HEK293 (cell line): Measurements from ENCODE around the gene EBF3.

ENCODE experiments used
- CTCF ChIA-PET: fragments of 350-600 bp; formaldehyde crosslinking; extraction: SDS; loops from one replicate; lab custom pipeline; 2021; ENCODE audit warnings: antibody characterized with exemption; lab: Yijun Ruan, JAX
- POLR2A ChIA-PET: fragments of 300-600 bp; formaldehyde crosslinking; extraction: SDS; loops from one replicate; lab custom pipeline; 2020; ENCODE audit warnings: antibody characterized with exemption, inconsistent platforms; lab: Yijun Ruan, JAX
- H3K27ac ChIP-seq: fragments of 200-500 bp; sonication (Bioruptor generic); 2 replicates; pipeline ENCODE4 v1.5.1; 2014; ENCODE audit warnings: low read depth, low read length, control low read depth, inconsistent platforms; ENCODE audit errors: extremely low read depth
- H3K36me3 ChIP-seq, 2 experiments: fragments of 200-500 bp in 1 of 2; sonication (Bioruptor generic) in 1 of 2; 1 replicate in 1 of 2; 2 replicates in 1 of 2; pipeline ENCODE4 v1.5.1; 2014 to 2017; ENCODE audit warnings: inconsistent platforms in 2 of 2, low read length in 2 of 2; ENCODE audit not compliant: control insufficient read depth in 2 of 2, insufficient read depth in 1 of 2
- H3K4me1 ChIP-seq: fragments of 200-500 bp; sonication (Bioruptor generic); 2 replicates; pipeline ENCODE4 v1.5.1; 2014; ENCODE audit warnings: mild to moderate bottlenecking, low read length, inconsistent platforms; ENCODE audit not compliant: control insufficient read depth, insufficient read depth
- H3K4me3 ChIP-seq: 2 replicates; pipeline ENCODE4 v1.5.1; 2011; ENCODE audit warnings: low read depth, mild to moderate bottlenecking, control low read depth, low read length, moderate library complexity
- H3K9me3 ChIP-seq: fragments of 200-500 bp; sonication (Bioruptor generic); 2 replicates; pipeline ENCODE4 v1.5.1; 2014; ENCODE audit warnings: low read depth, low read length, inconsistent platforms; ENCODE audit not compliant: control insufficient read depth, insufficient read depth
- BCL11B ChIP-seq: fragments of 450-650 bp; formaldehyde crosslinking; IDR thresholded peaks from 2 replicates; pipeline ENCODE4 v1.5.1; 2016; ENCODE audit warnings: low read depth, missing biosample characterization, missing genetic modification characterization
- FEZF1 ChIP-seq: fragments of 450-650 bp; formaldehyde crosslinking; IDR thresholded peaks from 2 replicates; pipeline ENCODE4 v1.5.1; 2016; ENCODE audit warnings: missing biosample characterization, missing genetic modification characterization
- GLIS1 ChIP-seq: fragments of 450-650 bp; formaldehyde crosslinking; IDR thresholded peaks from 2 replicates; pipeline ENCODE4 v1.5.1; 2016; ENCODE audit warnings: missing biosample characterization, missing genetic modification characterization
- HOXC10 ChIP-seq: sonication (generic); formaldehyde crosslinking; IDR thresholded peaks from 2 replicates; pipeline ENCODE4 v1.8.1; 2023; ENCODE audit warnings: mild to moderate bottlenecking, missing genetic modification reagents
- KLF1 ChIP-seq: fragments of 450-650 bp; formaldehyde crosslinking; IDR thresholded peaks from 2 replicates; pipeline ENCODE4 v1.5.1; 2016; ENCODE audit warnings: missing biosample characterization, missing genetic modification characterization
- MZF1 ChIP-seq: fragments of 450-650 bp; formaldehyde crosslinking; IDR thresholded peaks from 2 replicates; pipeline ENCODE4 v1.5.1; 2017; ENCODE audit warnings: missing biosample characterization, missing genetic modification characterization, borderline replicate concordance
- OVOL3 ChIP-seq: fragments of 450-650 bp; formaldehyde crosslinking; IDR thresholded peaks from 2 replicates; pipeline ENCODE4 v1.5.1; 2016; ENCODE audit warnings: missing biosample characterization, missing genetic modification characterization
- ZBTB1 ChIP-seq: fragments of 450-650 bp; formaldehyde crosslinking; IDR thresholded peaks from 2 replicates; pipeline ENCODE4 v1.5.1; 2016; ENCODE audit warnings: missing biosample characterization, missing genetic modification characterization
- ZBTB21 ChIP-seq: fragments of 450-650 bp; formaldehyde crosslinking; IDR thresholded peaks from 2 replicates; pipeline ENCODE4 v1.5.1; 2017; ENCODE audit warnings: missing biosample characterization, missing genetic modification characterization
- ZBTB48 ChIP-seq: fragments of 450-650 bp; formaldehyde crosslinking; IDR thresholded peaks from 2 replicates; pipeline ENCODE4 v1.5.1; 2016; ENCODE audit warnings: missing biosample characterization, missing genetic modification characterization
- ZEB2 ChIP-seq: fragments of 450-650 bp; formaldehyde crosslinking; IDR thresholded peaks from 2 replicates; pipeline ENCODE4 v1.5.1; 2016; ENCODE audit warnings: missing biosample characterization, missing genetic modification characterization
- ZNF10 ChIP-seq: fragments of 450-650 bp; formaldehyde crosslinking; IDR thresholded peaks from 2 replicates; pipeline ENCODE4 v1.5.1; 2017; ENCODE audit warnings: missing biosample characterization, missing genetic modification characterization
- ZNF302 ChIP-seq: fragments of 450-650 bp; formaldehyde crosslinking; IDR thresholded peaks from 2 replicates; pipeline ENCODE4 v1.5.1; 2016; ENCODE audit warnings: missing biosample characterization, missing genetic modification characterization, low read depth
- ZNF335 ChIP-seq: fragments of 450-650 bp; formaldehyde crosslinking; conservative IDR thresholded peaks from 2 replicates; pipeline ENCODE4 v1.5.1; 2016; ENCODE audit warnings: missing biosample characterization, missing genetic modification characterization
- ZNF366 ChIP-seq: fragments of 450-650 bp; formaldehyde crosslinking; conservative IDR thresholded peaks from 2 replicates; pipeline ENCODE4 v1.5.1; 2016; ENCODE audit warnings: missing biosample characterization, missing genetic modification characterization
- ZNF518A ChIP-seq: fragments of 450-650 bp; formaldehyde crosslinking; conservative IDR thresholded peaks from 2 replicates; pipeline ENCODE4 v1.5.1; 2016; ENCODE audit warnings: low read depth, missing biosample characterization, missing genetic modification characterization
- ZNF561 ChIP-seq: fragments of 450-650 bp; IDR thresholded peaks from 2 replicates; pipeline ENCODE4 v1.5.1; 2018; ENCODE audit warnings: missing biosample characterization, missing genetic modification characterization, borderline replicate concordance
- ZNF580 ChIP-seq: fragments of 450-650 bp; formaldehyde crosslinking; IDR thresholded peaks from 2 replicates; pipeline ENCODE4 v1.5.1; 2016; ENCODE audit warnings: missing biosample characterization, missing genetic modification characterization
- ZNF623 ChIP-seq: fragments of 450-650 bp; formaldehyde crosslinking; IDR thresholded peaks from 2 replicates; pipeline ENCODE4 v1.5.1; 2016; ENCODE audit warnings: missing biosample characterization, missing genetic modification characterization
- ZNF629 ChIP-seq: fragments of 450-650 bp; formaldehyde crosslinking; IDR thresholded peaks from 2 replicates; pipeline ENCODE4 v1.5.1; 2017; ENCODE audit warnings: missing biosample characterization, missing genetic modification characterization
- ZNF692 ChIP-seq: fragments of 450-650 bp; formaldehyde crosslinking; IDR thresholded peaks from 2 replicates; pipeline ENCODE4 v1.5.1; 2016; ENCODE audit warnings: missing biosample characterization, missing genetic modification characterization
- ZNF843 ChIP-seq: fragments of 450-650 bp; formaldehyde crosslinking; IDR thresholded peaks from 2 replicates; pipeline ENCODE4 v1.5.1; 2016; ENCODE audit warnings: missing biosample characterization, missing genetic modification characterization
- ZXDB ChIP-seq: fragments of 450-650 bp; formaldehyde crosslinking; IDR thresholded peaks from 2 replicates; pipeline ENCODE4 v1.5.1; 2016; ENCODE audit warnings: missing biosample characterization, missing genetic modification characterization

The EBF3 gene

GRCh38 chr10:129790715-129791446, 173.2 kb downstream of the EBF3 start:
- TF ChIP-seq KLF1 (tag by site-specific recombination) (no peak), BCL11B (no peak), ZBTB1 (tag by site-specific recombination) (no peak), ZNF629 (peak; percentile 58; the same call in 1 of the 2 replicates), ZNF692 (tag by site-specific recombination) (peak; percentile 70), ZXDB (tag by site-specific recombination) (0 out of 2 replicates have a peak, but pooled peaks have one; percentile 35), ZNF335 (tag by site-specific recombination) (peak; percentile 42; the same call in 1 of the 2 replicates), GLIS1 (peak; percentile 79), ZNF366 (0 out of 2 replicates have a peak, but pooled peaks have one; percentile 33), ZNF302 (tag by site-specific recombination) (0 out of 2 replicates have a peak, but pooled peaks have one; percentile 24), ZNF623 (tag by site-specific recombination) (no peak), ZNF518A (tag by site-specific recombination) (peak; percentile 43; the same call in 1 of the 2 replicates), HOXC10 (CRISPR knock-in tag) (no peak), ZNF10 (tag by site-specific recombination) (peak; percentile 56; the same call in 1 of the 2 replicates), ZNF561 (tag by site-specific recombination) (peak; percentile 54; the same call in 1 of the 2 replicates), ZBTB48 (tag by site-specific recombination) (0 out of 2 replicates have a peak, but pooled peaks have one; percentile 22), ZBTB21 (peak; percentile 37; the same call in 1 of the 2 replicates), FEZF1 (peak; percentile 25; the same call in 1 of the 2 replicates), OVOL3 (tag by site-specific recombination) (peak; percentile 77; the same call in 1 of the 2 replicates), ZNF843 (peak; percentile 42; the same call in 1 of the 2 replicates), ZEB2 (tag by site-specific recombination) (peak; percentile 82), MZF1 (tag by site-specific recombination) (0 out of 2 replicates have a peak, but pooled peaks have one; percentile 47), ZNF580 (tag by site-specific recombination) (peak; percentile 49; the same call in 1 of the 2 replicates)
- TF ChIP-seq, all 188 proteins: peak for 18
- Histone ChIP-seq H3K4me1 (peaks cover 4% of the 10 kb centered on the region), H3K9me3 (no peaks in the 10 kb centered on the region), H3K27ac (no peak overlapping the region; the same call in 1 of the 2 replicates), H3K4me3 (no peak overlapping the region), H3K36me3 (no peaks in the 10 kb centered on the region)
- POLR2A ChIA-PET: no interaction called here
- CTCF ChIA-PET: no interaction called here
